BJ (cell line): Measurements from ENCODE around the gene SLMAP. TPM values are rescaled to one million over a fixed set of nuclear protein-coding genes. Genes with fewer than 3 reads are reported as not detected.

Experiments used
- CTCF ChIA-PET: fragments of 350-600 bp; formaldehyde crosslinking; extraction: SDS; loops from one replicate; lab custom pipeline; 2021; ENCODE audit warnings: antibody characterized with exemption, inconsistent platforms; lab: Yijun Ruan, JAX
- POLR2A ChIA-PET: fragments of 300-600 bp; sonication (Branson Sonifier 250); formaldehyde crosslinking; extraction: SDS; loops from one replicate; lab custom pipeline; 2021; ENCODE audit warnings: antibody characterized with exemption; lab: Charles Lee
- DNase-seq: peaks from one replicate; pipeline ENCODE4 v3.0.0-alpha.2; 2011; ENCODE audit warnings: low read depth
- H3K27me3 ChIP-seq: 2 replicates; pipeline ENCODE4 v1.6.0; 2011; ENCODE audit warnings: low read length; ENCODE audit not compliant: control insufficient read depth, insufficient read depth
- H3K36me3 ChIP-seq: 2 replicates; pipeline ENCODE4 v1.5.1; 2011; ENCODE audit warnings: low read length; ENCODE audit not compliant: control insufficient read depth, insufficient read depth
- H3K4me3 ChIP-seq: 2 replicates; pipeline ENCODE4 v1.5.1; 2011; ENCODE audit warnings: low read depth, mild to moderate bottlenecking, control low read depth, low read length
- polyA plus RNA-seq: library from polyadenylated mRNA; depleted of rRNA; stranded (reverse); fragments of >200 nt; gene quantifications from 2 replicates; pipeline ENCODE4 v1.2.3, GENCODE V29; 2011
- TF ChIP-seq, protein P1 (sequence below): IDR thresholded peaks from 2 replicates; pipeline ENCODE4 v1.5.1; 2011; ENCODE audit warnings: low read depth, mild to moderate bottlenecking, control low read depth, inconsistent platforms, low read length, moderate library complexity; ENCODE audit not compliant: insufficient read depth

The SLMAP gene
- polyA plus RNA-seq, 1 experiment = 24.1 TPM

DNA sequence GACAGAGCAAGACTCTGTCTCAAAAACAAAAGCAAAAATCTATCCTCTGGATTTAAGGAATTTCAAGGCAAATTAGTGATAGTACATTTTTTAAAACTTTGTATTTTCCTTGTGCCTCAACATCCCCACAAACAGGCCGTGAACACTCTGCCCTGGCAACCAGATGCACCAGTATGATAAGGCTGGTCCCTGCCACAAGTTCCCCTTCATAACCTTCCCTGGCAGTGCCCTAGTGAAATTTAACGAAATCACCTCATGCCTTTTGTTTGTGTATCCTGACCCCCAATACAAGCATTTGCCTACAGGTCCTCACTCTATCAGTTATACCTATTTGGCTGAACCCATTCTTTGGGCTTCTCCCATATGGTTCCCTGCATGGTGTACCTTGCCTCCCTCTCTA, 144.7 kb downstream of the SLMAP start:
- TF ChIP-seq, protein P1, sequence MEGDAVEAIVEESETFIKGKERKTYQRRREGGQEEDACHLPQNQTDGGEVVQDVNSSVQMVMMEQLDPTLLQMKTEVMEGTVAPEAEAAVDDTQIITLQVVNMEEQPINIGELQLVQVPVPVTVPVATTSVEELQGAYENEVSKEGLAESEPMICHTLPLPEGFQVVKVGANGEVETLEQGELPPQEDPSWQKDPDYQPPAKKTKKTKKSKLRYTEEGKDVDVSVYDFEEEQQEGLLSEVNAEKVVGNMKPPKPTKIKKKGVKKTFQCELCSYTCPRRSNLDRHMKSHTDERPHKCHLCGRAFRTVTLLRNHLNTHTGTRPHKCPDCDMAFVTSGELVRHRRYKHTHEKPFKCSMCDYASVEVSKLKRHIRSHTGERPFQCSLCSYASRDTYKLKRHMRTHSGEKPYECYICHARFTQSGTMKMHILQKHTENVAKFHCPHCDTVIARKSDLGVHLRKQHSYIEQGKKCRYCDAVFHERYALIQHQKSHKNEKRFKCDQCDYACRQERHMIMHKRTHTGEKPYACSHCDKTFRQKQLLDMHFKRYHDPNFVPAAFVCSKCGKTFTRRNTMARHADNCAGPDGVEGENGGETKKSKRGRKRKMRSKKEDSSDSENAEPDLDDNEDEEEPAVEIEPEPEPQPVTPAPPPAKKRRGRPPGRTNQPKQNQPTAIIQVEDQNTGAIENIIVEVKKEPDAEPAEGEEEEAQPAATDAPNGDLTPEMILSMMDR = no peak
- DNase-seq = no peak
- Histone ChIP-seq H3K27me3 (no peaks in the 10 kb centered on the region), H3K36me3 (no peaks in the 10 kb centered on the region; the same call in none of the 2 replicates), H3K4me3 (no peak overlapping the region)
- CTCF ChIA-PET = interaction anchor here (0.5 kb wide), 1 partner anchor 18 kb away, joined by 4 read pairs; no protein-coding TSS in a partner anchor
- POLR2A ChIA-PET = no interaction called here

DNA sequence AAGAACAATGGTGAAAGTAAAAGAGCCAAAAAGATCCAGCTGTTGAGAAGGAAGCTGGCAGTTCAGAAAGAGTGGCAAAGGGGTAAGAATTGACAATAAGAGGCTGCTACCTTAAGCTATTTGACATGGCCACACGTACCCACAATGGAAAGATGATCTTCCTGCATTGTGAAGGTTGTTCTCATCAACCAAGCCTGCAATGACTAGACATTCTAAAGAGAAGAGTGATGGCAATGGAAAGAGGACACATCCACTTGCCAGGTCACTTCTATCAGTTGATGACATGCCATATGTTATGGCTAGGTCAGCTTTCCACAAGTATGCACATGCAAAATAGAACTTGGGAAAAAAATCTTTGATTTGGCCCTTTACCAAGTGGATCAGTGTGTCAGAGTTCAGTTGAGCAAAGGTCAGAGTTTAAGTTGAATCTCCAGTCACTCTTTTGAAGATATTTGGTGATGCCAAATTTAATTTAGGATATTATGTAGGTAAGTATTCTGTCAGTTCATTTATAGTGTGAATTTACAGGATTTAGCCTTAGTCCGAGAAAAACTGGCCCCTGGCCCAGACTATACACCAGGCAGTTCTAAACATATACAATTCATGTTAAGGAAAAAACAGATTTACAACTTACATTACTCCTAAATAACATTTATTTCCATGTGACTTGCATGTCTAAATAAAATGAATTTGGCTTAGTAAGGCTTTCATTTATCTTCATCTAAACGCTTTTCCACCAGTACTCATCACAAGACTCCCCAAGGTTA, 147.2 kb downstream of the SLMAP start:
- Histone ChIP-seq H3K36me3 (no peaks in the 10 kb centered on the region; the same call in none of the 2 replicates), H3K27me3 (no peaks in the 10 kb centered on the region), H3K4me3 (no peak overlapping the region)
- DNase-seq = no peak
- CTCF ChIA-PET = interaction anchor here (0.6 to 1.1 kb wide), 4 partner anchors 9 to 204 kb away, joined by 3 to 4 read pairs (median 3); no protein-coding TSS in a partner anchor
- POLR2A ChIA-PET = no interaction called here
- TF ChIP-seq, protein P1 = no peak

DNA sequence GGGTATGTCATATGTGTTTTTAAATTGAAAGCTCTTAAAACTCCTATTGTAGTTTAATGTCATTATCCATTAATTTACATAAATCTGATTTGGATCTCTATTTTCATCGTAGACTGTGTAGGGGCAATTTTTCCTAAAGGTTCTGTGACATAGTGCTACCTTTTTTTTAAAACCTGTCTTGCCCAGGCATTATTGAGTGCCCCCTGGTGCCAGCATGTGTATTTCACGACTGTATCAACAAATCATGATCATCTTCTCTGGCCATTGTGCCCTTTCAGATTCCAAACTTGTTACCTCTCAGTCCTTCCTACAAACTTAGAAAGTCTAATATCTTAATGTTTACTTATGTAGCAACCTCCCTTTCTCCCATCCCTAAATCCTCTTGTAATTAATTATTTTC, 154.9 kb downstream of the SLMAP start:
- TF ChIP-seq, protein P1 = peak; percentile 29
- Histone ChIP-seq H3K27me3 (no peaks in the 10 kb centered on the region), H3K4me3 (no peak overlapping the region), H3K36me3 (peaks cover 1% of the 10 kb centered on the region; the same call in 1 of the 2 replicates)
- ChIA-PET POLR2A (interaction anchor here (0.7 kb wide), 1 partner anchor 314 kb away, joined by 17 read pairs; the partner anchor contains the start of gene ARF4), CTCF (interaction anchor here (0.9 kb wide), 1 partner anchor 9 kb away, joined by 3 read pairs; no protein-coding TSS in a partner anchor)
- DNase-seq = no peak

DNA sequence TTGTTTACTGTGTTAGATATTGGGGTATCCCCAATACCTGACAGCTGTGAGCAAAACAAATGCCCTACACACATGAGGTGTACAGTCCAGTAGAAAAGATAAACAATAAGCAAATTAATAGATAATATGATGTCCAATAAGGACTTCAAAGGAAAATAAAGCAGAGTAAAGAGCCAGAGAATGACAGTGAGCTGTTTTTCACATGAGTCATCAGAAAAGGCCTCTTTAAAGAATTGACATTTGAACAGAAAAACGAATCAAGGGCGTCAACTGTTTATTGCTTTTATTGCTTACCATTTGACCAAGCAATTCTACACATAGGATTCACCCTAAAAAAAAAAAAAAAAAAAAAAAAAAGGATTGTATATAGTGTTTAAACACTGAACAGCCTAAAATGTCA, 155.5 kb downstream of the SLMAP start:
- peaks cover 1% of the 10 kb centered on the region; the same call in 1 of the 2 replicates for H3K36me3 ChIP-seq
- CTCF ChIA-PET = no interaction called here
- no peaks in the 10 kb centered on the region for H3K27me3 ChIP-seq
- no peak for DNase-seq
- no peak overlapping the region for H3K4me3 ChIP-seq
- POLR2A ChIA-PET = interaction anchor here (0.7 kb wide), 1 partner anchor 314 kb away, joined by 17 read pairs; the partner anchor contains the start of gene ARF4
- TF ChIP-seq, protein P1 = no peak

DNA sequence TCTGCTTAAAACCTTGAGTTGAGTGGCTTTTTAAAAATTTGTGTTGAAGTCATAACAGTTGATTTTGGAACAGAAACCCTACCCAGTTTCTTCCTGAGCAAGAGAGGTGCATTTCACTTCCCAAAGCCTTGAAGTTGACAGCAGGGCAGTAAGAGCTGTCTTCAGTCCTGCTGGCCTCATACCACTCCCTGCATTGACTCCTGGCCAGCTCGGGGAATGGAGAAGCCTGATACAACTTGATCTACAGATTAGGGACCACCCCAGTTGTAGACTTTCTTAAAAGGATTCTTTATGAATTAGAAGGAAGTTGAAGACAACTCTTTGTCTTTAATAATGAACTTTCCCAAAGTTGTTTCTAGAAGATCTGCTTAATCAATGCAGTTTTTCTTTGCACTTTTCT, 161.5 kb downstream of the SLMAP start:
- ChIA-PET CTCF (interaction anchor here (1.1 kb wide), 1 partner anchor 132 kb away, joined by 3 read pairs; no protein-coding TSS in a partner anchor), POLR2A (interaction anchor here (0.7 kb wide), 1 partner anchor 12 kb away, joined by 3 read pairs; no protein-coding TSS in a partner anchor)
- no peaks in the 10 kb centered on the region for H3K27me3 ChIP-seq
- DNase-seq = no peak
- no peak overlapping the region for H3K4me3 ChIP-seq
- H3K36me3 ChIP-seq = no peaks in the 10 kb centered on the region; the same call in 1 of the 2 replicates
- TF ChIP-seq, protein P1 = no peak
